LNCAP (cell line): ENCODE data around the gene NF2.

Experiments
- TF ChIP-seq, protein P1 (sequence below): fragments of 450-650 bp; IDR thresholded peaks from 2 replicates; pipeline ENCODE4 v1.5.1; 2017; ENCODE audit warnings: mild to moderate bottlenecking

The NF2 gene

DNA sequence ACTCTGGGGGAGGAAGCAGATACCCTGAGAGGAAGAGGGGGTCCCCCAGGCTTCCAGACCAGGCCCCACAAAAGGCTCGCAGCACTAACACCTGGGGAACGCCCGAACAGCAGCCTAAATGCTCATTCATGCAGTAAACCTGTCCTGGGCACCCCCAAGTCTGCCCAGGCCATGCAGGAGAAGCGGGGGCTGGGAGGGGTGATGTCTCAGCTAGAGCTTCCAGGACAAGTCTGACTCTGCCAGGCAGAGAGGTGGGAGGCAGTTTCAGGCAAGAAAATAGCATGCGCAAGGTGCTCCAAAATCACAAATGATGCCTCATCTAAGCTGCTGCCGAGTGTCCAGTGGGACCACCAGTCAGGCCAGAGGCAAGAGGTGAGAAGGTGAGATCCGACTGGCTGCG is 131.0 kb downstream of the NF2 start:
- TF ChIP-seq, protein P1, sequence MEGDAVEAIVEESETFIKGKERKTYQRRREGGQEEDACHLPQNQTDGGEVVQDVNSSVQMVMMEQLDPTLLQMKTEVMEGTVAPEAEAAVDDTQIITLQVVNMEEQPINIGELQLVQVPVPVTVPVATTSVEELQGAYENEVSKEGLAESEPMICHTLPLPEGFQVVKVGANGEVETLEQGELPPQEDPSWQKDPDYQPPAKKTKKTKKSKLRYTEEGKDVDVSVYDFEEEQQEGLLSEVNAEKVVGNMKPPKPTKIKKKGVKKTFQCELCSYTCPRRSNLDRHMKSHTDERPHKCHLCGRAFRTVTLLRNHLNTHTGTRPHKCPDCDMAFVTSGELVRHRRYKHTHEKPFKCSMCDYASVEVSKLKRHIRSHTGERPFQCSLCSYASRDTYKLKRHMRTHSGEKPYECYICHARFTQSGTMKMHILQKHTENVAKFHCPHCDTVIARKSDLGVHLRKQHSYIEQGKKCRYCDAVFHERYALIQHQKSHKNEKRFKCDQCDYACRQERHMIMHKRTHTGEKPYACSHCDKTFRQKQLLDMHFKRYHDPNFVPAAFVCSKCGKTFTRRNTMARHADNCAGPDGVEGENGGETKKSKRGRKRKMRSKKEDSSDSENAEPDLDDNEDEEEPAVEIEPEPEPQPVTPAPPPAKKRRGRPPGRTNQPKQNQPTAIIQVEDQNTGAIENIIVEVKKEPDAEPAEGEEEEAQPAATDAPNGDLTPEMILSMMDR = no peak

DNA sequence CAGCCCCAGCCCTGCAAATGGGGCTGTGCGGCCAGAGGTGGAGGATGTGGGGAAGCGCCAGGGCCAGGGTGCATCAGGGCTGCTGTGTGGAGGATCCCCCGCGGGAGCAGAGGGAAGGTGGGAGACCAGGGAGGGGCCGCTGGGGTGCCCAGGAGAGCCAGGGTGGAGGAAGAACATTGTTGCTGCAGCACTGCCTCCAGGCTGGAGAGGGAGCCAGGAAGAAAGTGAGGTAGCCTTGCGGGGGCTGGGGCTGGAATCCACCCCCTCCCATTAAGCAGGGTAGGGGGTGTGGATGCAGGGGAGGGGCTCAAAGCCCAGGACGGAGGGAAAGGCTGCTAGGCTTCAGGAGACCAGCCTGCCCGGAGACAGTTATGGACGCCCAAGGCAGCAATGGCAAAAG is 131.4 kb downstream of the NF2 start:
- TF ChIP-seq, protein P1 = no peak

DNA sequence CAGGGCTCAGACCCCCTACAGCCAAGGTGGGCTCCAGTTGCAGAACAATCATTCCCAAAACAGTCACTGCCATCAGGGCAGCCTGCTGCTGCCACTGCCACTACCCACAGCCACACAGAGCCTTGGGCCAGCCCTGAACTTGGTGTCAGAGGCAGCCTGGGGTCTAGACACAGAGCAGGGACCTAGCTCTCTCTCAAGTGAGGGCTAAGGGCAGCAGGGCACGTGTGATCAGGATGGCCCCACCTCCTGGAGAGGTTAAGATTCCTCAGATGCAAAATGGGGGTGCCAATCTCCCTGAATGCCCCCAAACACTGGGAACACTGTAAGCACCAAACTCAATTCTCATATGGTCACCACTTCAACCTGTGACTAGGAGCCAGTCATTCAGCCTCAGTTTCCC is 132.0 kb downstream of the NF2 start:
- TF ChIP-seq, protein P1 = no peak

DNA sequence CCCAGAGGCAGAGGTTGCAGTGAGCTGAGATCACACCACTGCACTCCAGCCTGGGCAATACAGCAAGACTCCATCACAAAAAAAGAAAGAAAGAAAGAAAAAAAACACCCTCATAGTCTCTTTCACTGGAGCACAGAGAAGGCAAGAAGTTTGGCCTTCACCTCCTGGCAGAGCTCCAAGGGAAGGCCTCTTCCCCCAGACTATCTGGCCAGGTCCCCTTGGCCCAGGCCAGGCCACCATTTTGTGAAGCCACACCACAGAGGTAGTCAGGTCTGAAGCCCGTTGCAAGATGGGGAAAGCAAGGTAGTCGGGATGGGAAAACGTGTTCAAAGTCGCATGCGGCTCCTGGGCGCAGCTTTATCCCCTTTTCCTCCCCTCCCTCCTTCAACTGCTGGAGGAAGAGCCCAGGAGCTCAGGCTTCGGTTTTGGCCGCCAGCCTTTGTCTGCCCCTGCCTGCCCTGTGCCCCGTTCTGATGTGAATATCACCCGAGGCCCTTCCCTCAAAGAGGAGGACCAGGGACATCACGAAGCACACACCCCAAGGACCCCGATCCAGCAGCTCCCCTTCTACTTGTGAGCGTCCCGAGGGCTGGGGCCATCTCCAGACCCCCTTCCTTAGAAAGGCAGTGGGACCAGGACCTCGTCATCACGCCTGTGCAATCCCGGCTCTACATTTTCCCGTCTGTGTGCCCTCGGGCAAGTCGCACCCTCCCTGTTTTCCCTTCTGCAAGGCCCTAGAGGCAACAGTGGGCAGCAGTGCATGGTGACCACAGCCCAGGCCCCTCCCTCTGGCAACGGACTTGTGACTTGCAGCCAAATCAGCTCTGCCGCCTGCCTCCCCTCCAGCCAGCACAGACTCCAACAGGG is 134.1 kb downstream of the NF2 start:
- TF ChIP-seq, protein P1 = no peak

DNA sequence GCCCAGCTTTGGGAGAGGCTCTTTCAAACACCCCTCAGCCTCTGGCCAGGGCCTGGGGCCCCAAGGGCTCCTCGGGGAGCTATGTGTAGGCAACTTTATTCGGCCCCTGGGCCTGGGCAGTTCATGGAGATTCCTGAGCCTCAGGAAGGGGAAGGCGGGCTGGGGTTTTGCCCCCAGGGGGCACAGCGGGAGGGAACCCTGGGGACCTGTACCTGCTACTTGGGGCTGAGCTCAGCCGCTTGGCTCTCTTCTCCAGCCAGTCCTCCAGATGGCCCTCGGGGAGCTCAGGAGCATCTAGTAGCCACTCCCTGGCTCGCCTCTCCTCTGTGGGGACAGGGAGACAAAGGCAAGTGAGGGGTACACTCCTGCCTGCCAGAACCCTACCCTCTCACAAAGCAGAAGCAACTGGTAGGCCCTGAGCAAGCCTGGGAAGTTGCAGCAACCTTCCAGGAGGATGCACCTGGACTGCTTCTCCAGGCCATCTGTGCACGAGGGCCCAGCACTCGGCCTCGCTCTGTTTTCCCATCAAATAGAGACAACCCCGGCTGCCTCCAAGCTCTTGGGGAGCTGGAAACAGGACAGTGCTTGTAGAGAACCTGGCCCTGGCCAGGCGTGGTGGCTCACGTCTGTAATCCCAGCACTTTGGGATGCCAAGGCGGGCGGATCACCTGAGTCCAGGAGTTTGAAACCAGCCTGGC is 134.8 kb downstream of the NF2 start:
- TF ChIP-seq, protein P1 = no peak

DNA sequence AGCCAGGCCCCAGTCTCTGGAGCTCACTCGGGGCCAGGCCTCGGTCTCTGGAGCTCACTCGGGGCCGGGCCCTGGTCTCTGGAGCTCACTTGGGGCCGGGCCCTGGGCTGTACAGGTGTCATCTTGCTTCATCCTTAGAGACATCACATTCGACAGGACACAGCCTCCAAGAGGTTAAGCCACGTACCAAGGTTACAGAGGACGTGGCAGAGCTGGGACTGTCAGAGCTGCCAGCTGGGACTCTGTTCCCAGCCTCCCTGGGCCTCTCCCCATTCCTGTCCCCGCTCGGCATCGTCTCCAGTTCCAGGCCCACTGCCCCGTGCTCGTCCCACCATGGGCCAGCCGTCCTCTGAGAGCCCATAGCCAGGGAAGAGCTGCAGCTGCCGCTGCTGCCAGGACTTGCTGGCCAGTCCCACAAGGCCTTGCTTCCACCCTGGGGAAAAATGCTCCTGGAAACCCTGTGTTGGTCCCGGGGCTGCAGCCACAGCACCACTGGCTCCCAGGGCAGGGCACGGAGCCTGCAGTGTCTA is 136.0 kb downstream of the NF2 start:
- TF ChIP-seq, protein P1 = no peak

DNA sequence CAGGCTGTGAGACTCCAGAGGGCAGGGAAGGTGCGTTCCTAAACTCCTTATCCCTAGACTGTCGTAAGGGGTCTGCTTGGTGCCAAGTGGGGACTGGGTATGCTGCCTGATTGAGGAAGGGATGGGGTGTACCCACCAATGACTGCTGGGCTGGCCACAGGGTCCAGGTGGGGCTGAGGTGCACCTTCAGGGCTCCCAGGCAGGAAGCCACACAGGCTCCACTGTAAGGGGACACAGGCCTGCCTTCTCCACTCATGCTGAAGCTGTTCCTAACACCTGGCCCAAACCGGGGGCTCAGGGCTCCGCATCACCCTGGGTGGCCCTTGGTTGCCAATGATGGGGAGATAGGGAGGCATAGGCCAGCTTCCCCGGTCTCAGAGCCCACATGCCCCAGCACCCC is 136.8 kb downstream of the NF2 start:
- TF ChIP-seq, protein P1 = no peak
